HT-29 (cell line): Measurements from ENCODE around the gene VWC2. TPM values are rescaled to one million over a fixed set of nuclear protein-coding genes. Genes with fewer than 3 reads are reported as not detected.
A peak's percentile ranks its signal among the peaks of the same experiment; 100 is the strongest.

ENCODE experiments used
- DNase-seq: peaks from one replicate; pipeline ENCODE4 v3.0.0-alpha.2; 2015; ENCODE audit warnings: low spot score
- total RNA-seq: library from RNA; depleted of rRNA; stranded (reverse); fragments of >200 nt; shearing (Covaris generic); gene quantifications from 2 replicates; pipeline ENCODE4 v1.2.3, GENCODE V29; 2014; rRNA removed

VWC2 gene
- total RNA-seq, result not detected in 2 replicates

- DNase-seq, result no peak
Measured at GRCh38 chr7:49773218-49773935, at the start of gene VWC2. Gene VWC2, plus strand, starts transcription at chr7:49773638. Its CDS starts 1,798 bp downstream, at chr7:49775436.

- DNase-seq, result no peak
Measured at GRCh38 chr7:49724071-49724470, 49.4 kb upstream of the VWC2 start.

- DNase-seq, result no peak
Measured at GRCh38 chr7:49731836-49732235, 41.6 kb upstream of the VWC2 start.

GRCh38 chr7:49762666-49763065 is 10.8 kb upstream of the VWC2 start:
- no peak for DNase-seq

GRCh38 chr7:49763791-49764190 is 9.6 kb upstream of the VWC2 start:
- DNase-seq, result no peak

GRCh38 chr7:49766966-49767365 is 6.5 kb upstream of the VWC2 start:
- DNase-seq, result no peak

GRCh38 chr7:49767719-49768118 is 5.7 kb upstream of the VWC2 start:
- no peak for DNase-seq

GRCh38 chr7:49768254-49768653 is 5.2 kb upstream of the VWC2 start:
- no peak for DNase-seq

- DNase-seq, result no peak
Measured at GRCh38 chr7:49768835-49769234, 4.6 kb upstream of the VWC2 start.

- no peak for DNase-seq
Measured at GRCh38 chr7:49769285-49769857, 4.1 kb upstream of the VWC2 start.

GRCh38 chr7:49770838-49771237 is 2.6 kb upstream of the VWC2 start:
- no peak for DNase-seq

GRCh38 chr7:49771427-49772176 is 1.8 kb upstream of the VWC2 start:
- DNase-seq, result no peak

GRCh38 chr7:49772916-49773217 is 571 bp upstream of the VWC2 start:
- no peak for DNase-seq

GRCh38 chr7:49773936-49774458 is 559 bp downstream of the VWC2 start:
- DNase-seq, result no peak

GRCh38 chr7:49774459-49775064 is 1.1 kb downstream of the VWC2 start:
- no peak for DNase-seq

GRCh38 chr7:49775065-49775948 is 1.9 kb downstream of the VWC2 start:
- no peak for DNase-seq

- DNase-seq, result no peak
Measured at GRCh38 chr7:49775949-49776443, 2.6 kb downstream of the VWC2 start.

- peak; percentile 16 for DNase-seq
Measured at GRCh38 chr7:49776994-49777393, 3.6 kb downstream of the VWC2 start.

- DNase-seq, result no peak
Measured at GRCh38 chr7:49778731-49779270, 5.4 kb downstream of the VWC2 start.

- no peak for DNase-seq
Measured at GRCh38 chr7:49780953-49781352, 7.5 kb downstream of the VWC2 start.

GRCh38 chr7:49781996-49782395 is 8.6 kb downstream of the VWC2 start:
- no peak for DNase-seq
